Central memory CD4-positive, alpha-beta T cell (primary cell): ENCODE data around the gene PCDHGB4.
"Not testable (repeated sequence)": the region's sequence is repeated elsewhere in the genome, so short reads cannot be mapped to it uniquely, and the experiment has no call there.

Experiments
- DNase-seq: peaks from one replicate; pipeline ENCODE4 v3.0.0; 2022

PCDHGB4 gene

GRCh38 chr5:141398608-141399007 lies 11.1 kb downstream of the PCDHGB4 start:
- DNase-seq = no peak

- no peak for DNase-seq
Observed at GRCh38 chr5:141399555-141400258, 12.2 kb downstream of the PCDHGB4 start.

- no peak for DNase-seq
Observed at GRCh38 chr5:141402553-141403243, 15.2 kb downstream of the PCDHGB4 start, which contains the start of gene PCDHGA9. PCDHGA9 (plus strand) TSS chr5:141402778; CDS start chr5:141402953, 175 bp downstream.

DNA sequence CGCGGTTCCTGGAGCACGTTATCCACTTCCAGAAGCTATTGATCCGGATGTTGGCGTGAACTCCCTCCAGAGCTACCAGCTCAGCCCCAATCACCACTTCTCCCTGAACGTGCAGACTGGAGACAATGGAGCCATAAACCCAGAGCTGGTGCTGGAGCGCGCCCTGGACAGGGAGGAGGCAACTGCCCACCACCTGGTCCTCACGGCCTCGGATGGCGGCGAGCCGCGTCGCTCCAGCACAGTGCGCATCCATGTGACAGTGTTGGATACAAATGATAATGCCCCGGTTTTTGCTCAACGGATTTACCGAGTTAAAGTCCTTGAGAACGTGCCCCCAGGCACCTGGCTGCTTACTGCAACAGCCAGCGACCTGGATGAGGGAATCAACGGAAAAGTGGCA lies 15.9 kb downstream of the PCDHGB4 start:
- DNase-seq = no peak

DNA sequence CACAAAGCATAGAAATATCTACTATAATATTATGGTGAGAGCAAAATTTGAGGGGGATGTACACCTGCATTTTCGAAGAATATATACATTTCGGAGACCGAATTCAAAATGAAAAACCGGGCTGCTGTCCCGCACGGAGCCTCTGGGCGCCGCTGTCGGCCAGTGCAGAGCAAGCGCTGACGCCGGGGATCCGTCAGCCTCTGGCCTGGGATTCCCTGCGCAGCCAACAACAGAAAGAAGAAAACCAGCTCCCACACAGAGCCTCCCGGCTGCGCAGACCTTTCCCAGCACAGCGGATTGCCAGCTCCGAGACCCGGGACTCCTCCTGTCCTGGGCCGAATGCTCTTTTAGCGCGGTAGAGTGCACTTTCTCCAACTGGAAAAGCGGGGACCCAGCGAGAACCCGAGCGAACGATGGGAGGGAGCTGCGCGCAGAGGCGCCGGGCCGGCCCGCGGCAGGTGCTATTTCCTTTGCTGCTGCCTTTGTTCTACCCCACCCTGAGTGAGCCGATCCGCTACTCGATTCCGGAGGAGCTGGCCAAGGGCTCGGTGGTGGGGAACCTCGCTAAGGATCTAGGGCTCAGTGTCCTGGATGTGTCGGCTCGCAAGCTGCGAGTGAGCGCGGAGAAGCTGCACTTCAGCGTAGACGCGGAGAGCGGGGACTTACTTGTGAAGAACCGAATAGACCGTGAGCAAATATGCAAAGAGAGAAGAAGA lies 20.4 kb downstream of the PCDHGB4 start, which contains the start of gene PCDHGB6:
Gene PCDHGB6 (plus strand): TSS at position 232 of the 716 bp plus-strand sequence. CDS start 182 bp downstream, at position 414.
- not testable (repeated sequence) for DNase-seq

DNA sequence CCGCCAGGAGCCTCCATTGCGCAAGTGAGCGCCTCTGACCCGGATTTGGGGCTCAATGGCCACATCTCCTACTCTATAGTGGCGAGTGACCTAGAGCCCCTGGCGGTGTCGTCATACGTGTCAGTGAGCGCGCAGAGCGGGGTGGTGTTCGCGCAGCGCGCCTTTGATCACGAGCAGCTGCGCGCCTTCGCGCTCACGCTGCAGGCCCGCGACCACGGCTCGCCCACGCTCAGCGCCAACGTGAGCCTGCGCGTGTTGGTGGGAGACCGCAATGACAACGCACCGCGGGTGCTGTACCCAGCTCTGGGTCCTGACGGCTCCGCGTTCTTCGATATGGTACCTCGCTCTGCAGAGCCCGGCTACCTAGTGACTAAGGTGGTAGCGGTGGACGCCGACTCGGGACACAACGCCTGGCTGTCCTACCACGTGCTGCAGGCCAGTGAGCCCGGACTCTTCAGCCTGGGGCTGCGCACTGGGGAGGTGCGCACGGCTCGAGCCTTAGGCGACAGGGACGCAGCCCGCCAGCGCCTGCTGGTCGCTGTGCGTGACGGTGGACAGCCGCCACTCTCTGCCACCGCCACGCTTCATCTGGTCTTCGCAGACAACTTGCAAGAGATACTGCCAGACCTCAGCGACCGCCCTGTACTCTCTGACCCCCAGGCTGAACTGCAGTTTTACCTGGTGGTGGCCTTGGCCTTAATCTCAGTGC lies 22.3 kb downstream of the PCDHGB4 start:
- DNase-seq = no peak

DNA sequence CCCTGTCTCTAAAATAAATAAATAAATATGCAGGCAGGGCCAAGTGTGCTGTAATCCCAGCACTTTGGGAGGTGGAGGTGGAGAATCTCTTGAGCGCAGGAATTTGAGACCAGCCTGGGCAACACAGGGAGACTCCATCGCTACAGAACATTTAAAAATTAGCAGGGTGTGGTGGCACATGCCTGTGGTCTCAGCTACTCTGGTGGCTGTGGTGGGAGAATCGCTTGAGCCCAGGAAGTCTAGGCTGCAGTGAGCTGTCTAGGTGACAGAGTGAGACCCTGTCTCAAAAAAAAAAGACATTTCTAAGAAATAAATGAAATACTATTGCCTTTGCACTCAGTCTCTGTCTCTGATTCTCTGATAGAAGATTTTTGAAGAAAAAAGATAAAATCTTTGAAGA lies 24.1 kb downstream of the PCDHGB4 start:
- DNase-seq = no peak

DNA sequence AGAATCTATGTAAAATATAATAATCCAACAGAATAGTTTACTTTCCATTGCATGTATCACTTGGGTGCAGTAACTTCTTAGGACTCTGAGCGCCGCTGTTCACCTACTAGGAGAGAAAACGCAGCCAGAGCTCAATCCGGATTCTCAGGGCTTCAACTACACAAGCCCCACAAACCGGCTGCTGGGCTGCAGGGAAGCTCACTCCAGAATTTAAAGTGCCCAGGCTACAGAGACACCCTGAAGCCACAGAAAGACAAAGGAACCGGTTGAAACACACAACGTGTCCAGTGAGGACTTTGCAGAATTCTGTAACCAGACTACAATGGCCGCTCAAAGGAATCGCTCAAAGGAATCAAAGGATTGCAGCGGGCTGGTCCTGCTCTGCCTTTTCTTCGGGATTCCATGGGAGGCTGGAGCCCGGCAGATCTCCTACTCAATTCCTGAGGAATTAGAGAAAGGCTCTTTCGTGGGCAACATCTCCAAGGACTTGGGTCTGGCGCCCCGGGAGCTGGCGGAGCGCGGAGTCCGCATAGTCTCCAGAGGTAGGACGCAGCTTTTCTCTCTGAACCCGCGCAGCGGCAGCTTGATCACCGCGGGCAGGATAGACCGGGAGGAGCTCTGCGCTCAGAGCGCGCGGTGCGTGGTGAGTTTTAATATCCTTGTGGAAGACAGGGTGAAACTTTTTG lies 25.5 kb downstream of the PCDHGB4 start, which contains the start of gene PCDHGA10:
Gene PCDHGA10 (plus strand): TSS at position 134 of the 686 bp plus-strand sequence. CDS start 189 bp downstream, at position 323.
- peak; percentile 42 for DNase-seq

DNA sequence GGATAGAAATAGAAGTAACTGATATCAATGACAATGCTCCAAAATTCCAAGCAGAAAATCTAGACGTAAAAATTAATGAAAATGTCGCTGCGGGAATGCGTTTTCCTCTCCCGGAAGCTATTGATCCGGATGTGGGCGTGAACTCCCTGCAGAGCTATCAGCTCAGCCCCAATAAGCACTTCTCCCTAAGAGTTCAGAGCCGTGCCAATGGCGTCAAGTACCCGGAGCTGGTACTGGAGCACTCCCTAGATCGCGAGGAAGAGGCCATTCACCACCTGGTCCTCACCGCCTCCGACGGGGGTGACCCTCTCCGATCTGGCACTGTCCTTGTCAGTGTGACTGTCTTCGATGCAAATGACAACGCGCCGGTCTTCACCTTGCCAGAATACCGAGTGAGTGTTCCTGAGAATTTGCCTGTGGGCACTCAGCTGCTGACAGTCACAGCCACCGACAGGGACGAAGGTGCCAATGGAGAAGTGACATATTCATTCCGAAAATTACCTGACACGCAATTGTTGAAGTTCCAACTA lies 26.1 kb downstream of the PCDHGB4 start:
- no peak for DNase-seq

GRCh38 chr5:141414548-141415274 lies 27.2 kb downstream of the PCDHGB4 start:
- not testable (repeated sequence) for DNase-seq

DNA sequence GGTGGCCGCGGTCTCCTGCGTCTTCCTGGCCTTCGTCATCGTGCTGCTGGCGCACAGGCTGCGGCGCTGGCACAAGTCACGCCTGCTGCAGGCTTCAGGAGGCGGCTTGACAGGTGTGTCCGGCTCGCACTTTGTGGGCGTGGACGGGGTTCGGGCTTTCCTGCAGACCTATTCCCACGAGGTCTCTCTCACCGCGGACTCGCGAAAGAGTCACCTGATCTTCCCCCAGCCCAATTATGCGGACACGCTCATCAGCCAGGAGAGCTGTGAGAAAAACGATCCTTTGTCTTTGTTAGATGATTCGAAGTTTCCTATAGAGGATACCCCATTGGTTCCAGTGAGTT lies 27.7 kb downstream of the PCDHGB4 start:
- DNase-seq = not testable (repeated sequence)

DNA sequence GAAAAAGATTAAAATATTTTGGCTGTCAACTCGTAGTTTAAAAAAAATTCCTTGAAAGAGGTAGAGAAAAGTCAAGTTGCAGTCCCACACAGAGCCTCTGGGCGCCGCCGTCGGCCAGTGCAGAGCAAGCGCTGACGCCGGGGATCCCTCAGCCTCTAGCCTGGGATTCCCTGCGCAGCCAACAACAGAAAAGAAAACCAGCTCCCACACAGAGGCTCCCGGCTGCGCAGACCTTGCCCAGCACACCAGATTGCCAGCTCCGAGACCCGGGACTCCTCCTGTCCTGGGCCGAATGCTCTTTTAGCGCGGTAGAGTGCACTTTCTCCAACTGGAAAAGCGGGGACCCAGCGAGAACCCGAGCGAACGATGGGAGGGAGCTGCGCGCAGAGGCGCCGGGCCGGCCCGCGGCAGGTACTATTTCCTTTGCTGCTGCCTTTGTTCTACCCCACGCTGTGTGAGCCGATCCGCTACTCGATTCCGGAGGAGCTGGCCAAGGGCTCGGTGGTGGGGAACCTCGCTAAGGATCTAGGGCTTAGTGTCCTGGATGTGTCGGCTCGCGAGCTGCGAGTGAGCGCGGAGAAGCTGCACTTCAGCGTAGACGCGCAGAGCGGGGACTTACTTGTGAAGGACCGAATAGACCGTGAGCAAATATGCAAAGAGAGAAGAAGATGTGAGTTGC lies 30.1 kb downstream of the PCDHGB4 start, which contains the start of gene PCDHGB7:
Gene PCDHGB7 (plus strand): TSS at position 184 of the 679 bp plus-strand sequence. CDS start 183 bp downstream, at position 367.
- not testable (repeated sequence) for DNase-seq

DNA sequence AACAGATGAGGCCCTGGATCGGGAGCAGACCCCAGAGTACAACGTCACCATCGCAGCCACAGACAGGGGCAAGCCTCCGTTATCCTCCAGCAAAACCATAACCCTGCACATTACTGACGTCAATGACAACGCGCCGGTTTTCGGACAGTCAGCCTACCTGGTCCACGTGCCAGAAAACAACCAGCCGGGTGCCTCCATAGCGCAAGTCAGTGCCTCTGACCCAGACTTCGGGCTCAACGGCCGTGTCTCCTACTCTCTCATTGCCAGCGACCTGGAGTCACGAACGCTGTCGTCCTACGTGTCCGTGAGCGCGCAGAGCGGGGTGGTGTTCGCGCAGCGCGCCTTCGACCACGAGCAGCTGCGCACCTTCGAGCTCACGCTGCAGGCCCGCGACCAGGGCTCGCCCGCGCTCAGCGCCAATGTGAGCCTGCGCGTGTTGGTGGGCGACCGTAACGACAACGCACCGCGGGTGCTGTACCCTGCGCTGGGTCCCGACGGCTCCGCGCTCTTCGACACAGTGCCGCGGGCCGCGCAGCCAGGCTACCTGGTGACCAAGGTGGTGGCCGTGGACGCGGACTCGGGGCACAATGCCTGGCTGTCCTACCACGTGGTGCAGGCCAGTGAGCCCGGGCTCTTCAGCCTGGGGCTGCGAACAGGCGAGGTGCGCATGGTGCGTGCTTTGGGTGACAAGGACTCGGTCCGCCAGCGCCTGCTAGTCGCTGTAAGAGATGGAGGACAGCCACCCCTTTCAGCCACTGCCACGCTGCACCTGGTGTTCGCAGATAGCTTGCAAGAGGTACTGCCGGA lies 31.8 kb downstream of the PCDHGB4 start:
- no peak for DNase-seq

GRCh38 chr5:141420855-141421488 lies 33.5 kb downstream of the PCDHGB4 start, which contains the start of gene PCDHGA11:
PCDHGA11 (plus strand) TSS chr5:141421051; CDS start chr5:141421228, 177 bp downstream.
- peak; percentile 28 for DNase-seq

DNA sequence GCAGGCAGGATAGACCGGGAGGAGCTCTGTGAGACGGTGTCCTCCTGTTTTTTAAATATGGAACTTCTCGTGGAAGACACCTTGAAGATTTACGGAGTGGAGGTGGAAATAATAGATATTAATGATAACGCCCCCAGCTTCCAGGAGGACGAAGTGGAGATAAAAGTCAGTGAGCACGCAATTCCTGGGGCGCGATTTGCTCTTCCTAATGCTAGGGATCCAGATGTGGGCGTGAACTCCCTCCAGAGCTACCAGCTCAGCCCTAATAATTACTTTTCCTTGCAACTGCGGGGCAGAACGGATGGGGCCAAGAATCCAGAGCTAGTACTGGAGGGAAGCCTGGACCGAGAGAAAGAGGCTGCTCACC lies 34.0 kb downstream of the PCDHGB4 start:
- DNase-seq = no peak

DNA sequence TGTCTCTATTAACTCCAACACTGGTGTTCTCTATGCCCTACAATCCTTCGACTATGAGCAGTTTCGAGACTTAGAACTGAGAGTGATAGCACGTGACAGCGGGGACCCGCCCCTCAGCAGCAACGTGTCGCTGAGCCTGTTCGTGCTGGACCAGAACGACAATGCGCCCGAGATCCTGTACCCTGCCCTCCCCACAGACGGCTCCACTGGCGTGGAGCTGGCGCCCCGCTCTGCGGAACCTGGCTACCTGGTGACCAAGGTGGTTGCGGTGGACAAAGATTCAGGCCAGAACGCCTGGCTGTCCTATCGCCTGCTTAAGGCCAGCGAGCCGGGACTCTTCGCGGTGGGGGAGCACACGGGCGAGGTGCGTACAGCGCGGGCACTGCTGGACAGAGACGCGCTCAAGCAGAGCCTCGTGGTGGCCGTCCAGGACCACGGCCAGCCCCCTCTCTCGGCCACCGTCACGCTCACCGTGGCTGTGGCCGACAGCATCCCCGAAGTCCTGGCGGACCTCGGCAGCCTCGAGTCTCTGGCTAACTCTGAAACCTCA lies 35.3 kb downstream of the PCDHGB4 start:
- DNase-seq = no peak

GRCh38 chr5:141427783-141428426 lies 40.4 kb downstream of the PCDHGB4 start:
- no peak for DNase-seq
